DND-41 (cell line): ENCODE data around the gene POGLUT3.

Experiments used
- ATAC-seq: fragments of 200-7000 bp; cut with Tn5 transposase; 3 replicates; pipeline ENCODE4 v1.9.1; 2021; ENCODE audit warnings: low read depth; ENCODE audit not compliant: insufficient read depth
- DNase-seq: peaks from one replicate; pipeline ENCODE4 v3.0.0-alpha.2; 2020
- H2AFZ ChIP-seq: 2 replicates; pipeline ENCODE4 v1.6.0; 2012; ENCODE audit warnings: low read depth, low read length
- H3K27ac ChIP-seq: 2 replicates; pipeline ENCODE4 v1.5.1; 2012; ENCODE audit warnings: low read length, inconsistent platforms
- H3K27me3 ChIP-seq: fragments of 200-600 bp; sonication (generic); 2 replicates; pipeline ENCODE4 v1.6.0; 2012; ENCODE audit warnings: low read length, mild to moderate bottlenecking, inconsistent platforms; ENCODE audit not compliant: insufficient read depth, poor library complexity
- H3K36me3 ChIP-seq: 2 replicates; pipeline ENCODE4 v1.5.1; 2012; ENCODE audit warnings: low read length, inconsistent platforms; ENCODE audit not compliant: insufficient read depth
- H3K4me1 ChIP-seq: 2 replicates; pipeline ENCODE4 v1.5.1; 2012; ENCODE audit warnings: mild to moderate bottlenecking, low read length; ENCODE audit not compliant: insufficient read depth
- H3K4me2 ChIP-seq: 2 replicates; pipeline ENCODE4 v1.6.0; 2012; ENCODE audit warnings: mild to moderate bottlenecking, moderate library complexity, low read length, inconsistent platforms; ENCODE audit not compliant: insufficient read depth
- H3K4me3 ChIP-seq, 2 experiments: fragments of 200-600 bp in 1 of 2; shearing (Covaris generic) in 1 of 2; 2 replicates each; pipeline ENCODE4 v1.5.1; 2012 to 2016; ENCODE audit warnings: inconsistent platforms in 2 of 2, low read length in 2 of 2, mild to moderate bottlenecking in 2 of 2, low read depth in 1 of 2, moderate library complexity in 1 of 2
- H3K79me2 ChIP-seq: 2 replicates; pipeline ENCODE4 v1.6.0; 2012; ENCODE audit warnings: low read length, inconsistent platforms; ENCODE audit not compliant: insufficient read depth
- H3K9ac ChIP-seq: 2 replicates; pipeline ENCODE4 v1.6.0; 2012; ENCODE audit warnings: low read depth, mild to moderate bottlenecking, inconsistent platforms, low read length, moderate library complexity
- H3K9me3 ChIP-seq: 2 replicates; pipeline ENCODE4 v1.5.1; 2012; ENCODE audit warnings: low read length, moderate library complexity, mild to moderate bottlenecking, inconsistent platforms; ENCODE audit not compliant: insufficient read depth, severe bottlenecking
- H4K20me1 ChIP-seq: 2 replicates; pipeline ENCODE4 v1.6.0; 2012; ENCODE audit warnings: low read length; ENCODE audit not compliant: insufficient read depth
- CTCF ChIP-seq: IDR thresholded peaks from 2 replicates; pipeline ENCODE4 v1.5.1; 2012; ENCODE audit warnings: borderline replicate concordance, low read length, moderate library complexity, mild to moderate bottlenecking; ENCODE audit not compliant: poor library complexity, severe bottlenecking; ENCODE audit errors: extremely low read depth
- EZH2 ChIP-seq: IDR thresholded peaks from 3 replicates; pipeline ENCODE4 v1.6.1; 2012; ENCODE audit warnings: borderline replicate concordance, low read depth, mild to moderate bottlenecking, moderate library complexity, low read length, inconsistent platforms; ENCODE audit not compliant: severe bottlenecking

Gene POGLUT3

GRCh38 chr11:108527382-108527781, 29.2 kb upstream of the POGLUT3 start:
- H3K4me2 ChIP-seq: no peak overlapping the region
- H4K20me1 ChIP-seq: no peaks in the 10 kb centered on the region
- H3K36me3 ChIP-seq: no peaks in the 10 kb centered on the region
- H3K9ac ChIP-seq: no peak overlapping the region
- H3K27me3 ChIP-seq: no peaks in the 10 kb centered on the region
- no peak overlapping the region for H3K27ac ChIP-seq
- H3K9me3 ChIP-seq: no peaks in the 10 kb centered on the region
- no peak for DNase-seq
- TF ChIP-seq EZH2 (no peak), CTCF (no peak)
- no peaks in the 10 kb centered on the region for H3K4me1 ChIP-seq
- no peak for ATAC-seq
- H2AFZ ChIP-seq: no peak overlapping the region
- H3K4me3 ChIP-seq: no peak overlapping the region
- no peaks in the 10 kb centered on the region for H3K79me2 ChIP-seq

- no peak overlapping the region for H3K27ac ChIP-seq
- H3K79me2 ChIP-seq: no peaks in the 10 kb centered on the region
- H3K4me2 ChIP-seq: no peak overlapping the region
- H3K4me1 ChIP-seq: no peaks in the 10 kb centered on the region
- no peak for ATAC-seq
- H3K27me3 ChIP-seq: no peaks in the 10 kb centered on the region
- H3K36me3 ChIP-seq: no peaks in the 10 kb centered on the region
- no peak overlapping the region for H3K4me3 ChIP-seq
- H3K9ac ChIP-seq: no peak overlapping the region
- no peaks in the 10 kb centered on the region for H3K9me3 ChIP-seq
- TF ChIP-seq EZH2 (no peak), CTCF (no peak)
- no peak overlapping the region for H2AFZ ChIP-seq
- no peak for DNase-seq
- no peaks in the 10 kb centered on the region for H4K20me1 ChIP-seq
Observed at GRCh38 chr11:108525161-108525560, 27.0 kb upstream of the POGLUT3 start.

GRCh38 chr11:108524422-108524821, 26.2 kb upstream of the POGLUT3 start:
- Histone ChIP-seq H3K27ac (no peak overlapping the region), H4K20me1 (no peaks in the 10 kb centered on the region), H3K79me2 (no peaks in the 10 kb centered on the region), H3K9me3 (no peaks in the 10 kb centered on the region), H2AFZ (no peak overlapping the region), H3K4me1 (no peaks in the 10 kb centered on the region), H3K9ac (no peak overlapping the region), H3K27me3 (no peaks in the 10 kb centered on the region), H3K4me2 (no peak overlapping the region), H3K4me3 (no peak overlapping the region), H3K36me3 (no peaks in the 10 kb centered on the region)
- DNase-seq: no peak
- TF ChIP-seq EZH2 (no peak), CTCF (no peak)
- no peak for ATAC-seq

- Histone ChIP-seq H3K4me1 (no peaks in the 10 kb centered on the region), H3K9ac (no peak overlapping the region), H3K4me3 (no peak overlapping the region), H2AFZ (no peak overlapping the region), H3K36me3 (no peaks in the 10 kb centered on the region), H3K4me2 (no peak overlapping the region), H3K27me3 (no peaks in the 10 kb centered on the region), H4K20me1 (no peaks in the 10 kb centered on the region), H3K9me3 (no peaks in the 10 kb centered on the region), H3K79me2 (no peaks in the 10 kb centered on the region), H3K27ac (no peak overlapping the region)
- no peak for TF ChIP-seq CTCF
- TF ChIP-seq EZH2: no peak
- DNase-seq (no peak), ATAC-seq (no peak)
Observed at GRCh38 chr11:108522318-108522717, 24.1 kb upstream of the POGLUT3 start.
